Dermis microvascular lymphatic vessel endothelial cell (primary cell): Measurements from ENCODE around the gene SLC28A1. TPM values are rescaled to one million over a fixed set of nuclear protein-coding genes. Genes with fewer than 3 reads are reported as not detected.
"Not testable (repeated sequence)": the region's sequence is repeated elsewhere in the genome, so short reads cannot be mapped to it uniquely, and the experiment has no call there.

Experiments used
- DNase-seq, 2 donors: peaks; one replicate each; pipeline versions ENCODE4 v3.0.0 to v3.0.0-alpha.2; 2010; ENCODE audit warnings: low read depth in 2 of 2
- total RNA-seq: library from RNA; depleted of rRNA; stranded (reverse); fragments of >200 nt; gene quantifications from 2 replicates; pipeline ENCODE4 v1.2.1, GENCODE V29; 2014

Gene SLC28A1
- total RNA-seq, 1 donor from 2014 or later: not detected

DNA sequence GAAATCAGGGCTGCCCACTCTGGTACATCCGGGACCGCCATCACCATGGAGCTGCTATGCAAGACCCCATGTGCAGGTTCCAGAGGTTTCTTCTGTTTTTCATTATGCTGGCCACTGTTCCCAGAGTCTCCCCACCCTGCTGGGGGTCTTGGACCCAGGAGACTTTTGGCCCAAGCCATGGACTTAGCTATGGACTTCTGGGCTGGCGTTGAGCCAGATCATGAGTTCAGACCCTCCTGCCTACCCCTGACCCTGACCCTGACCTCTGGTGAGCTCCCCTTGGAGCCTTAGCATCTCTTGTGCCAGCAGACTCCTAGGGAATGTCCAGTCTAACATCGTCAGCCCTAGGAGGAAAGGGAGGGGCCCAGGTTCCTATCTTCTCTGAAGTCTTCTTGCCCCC lies 25.3 kb downstream of the SLC28A1 start:
- DNase-seq: no peak

DNA sequence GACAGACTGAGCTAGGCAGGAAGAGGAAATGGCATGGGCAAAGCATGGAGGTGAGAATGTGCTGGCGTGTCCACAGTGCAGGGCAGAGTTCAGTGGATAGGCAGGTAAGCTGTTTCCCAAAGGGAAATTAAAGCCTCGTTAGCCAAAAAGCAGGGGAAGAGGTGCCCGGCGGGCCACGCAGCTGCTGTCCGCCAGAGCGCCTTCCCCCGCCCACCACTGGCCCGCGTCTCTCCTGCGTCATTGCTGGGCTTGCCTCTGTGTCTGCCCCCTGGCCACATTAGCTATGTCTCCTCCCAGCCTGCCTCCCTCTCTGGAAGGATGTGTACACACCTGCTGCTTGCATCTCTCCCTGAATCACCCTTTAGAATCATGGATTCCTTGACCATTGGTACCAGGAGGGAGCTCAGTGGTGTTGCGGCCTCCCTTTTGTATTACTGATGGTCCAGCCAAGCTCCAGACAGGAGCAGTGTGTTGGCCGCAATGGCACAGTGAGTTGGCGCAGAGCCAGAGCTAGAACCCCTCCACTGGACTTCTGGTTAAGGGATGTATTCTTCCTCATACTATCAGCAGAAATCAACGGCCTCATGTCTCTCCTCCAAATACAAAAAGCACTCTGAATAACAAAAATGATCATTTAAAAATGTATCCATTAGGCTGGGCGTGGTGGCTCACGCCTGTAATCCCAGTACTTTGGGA lies 26.6 kb downstream of the SLC28A1 start:
- peak in 1 of 2 donors; percentile 24 for DNase-seq

DNA sequence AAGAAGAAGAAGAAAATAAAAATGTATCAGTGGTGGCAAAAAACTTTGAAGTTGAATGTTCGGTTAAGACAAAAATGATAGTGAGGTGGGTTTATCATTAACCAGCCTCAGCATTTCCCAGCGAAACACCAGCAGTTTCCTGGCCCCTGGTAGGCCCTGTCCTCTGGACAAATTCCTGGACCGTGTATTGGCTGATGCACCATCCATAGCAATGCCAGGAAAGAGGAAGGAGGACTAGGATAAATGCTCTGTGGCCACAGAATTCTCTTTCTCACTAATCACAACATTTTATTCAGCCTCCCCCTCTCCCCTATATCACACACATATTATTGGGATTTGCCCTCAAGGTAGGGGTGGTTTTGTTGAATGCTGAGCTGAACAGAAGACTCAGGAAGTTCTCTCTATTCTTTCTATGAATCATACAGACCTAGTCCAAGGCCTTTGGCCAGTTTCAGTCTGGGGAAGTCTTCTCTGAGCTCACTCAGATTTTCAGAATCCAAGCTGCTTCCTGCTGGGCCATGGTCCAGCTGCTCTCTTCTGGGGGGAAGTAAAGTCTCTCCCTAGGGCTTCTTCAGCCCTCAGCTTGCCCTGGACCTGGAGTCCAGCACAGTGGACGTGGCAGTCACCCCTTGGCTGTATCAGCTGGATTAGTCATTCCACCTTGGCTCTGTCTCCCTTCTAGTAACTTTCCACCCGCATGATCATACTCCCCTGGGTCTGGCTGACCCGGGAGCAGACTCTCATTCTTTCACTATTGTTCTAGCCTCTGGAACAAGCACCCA lies 27.6 kb downstream of the SLC28A1 start:
- peak; percentile 91 to 99 for DNase-seq

DNA sequence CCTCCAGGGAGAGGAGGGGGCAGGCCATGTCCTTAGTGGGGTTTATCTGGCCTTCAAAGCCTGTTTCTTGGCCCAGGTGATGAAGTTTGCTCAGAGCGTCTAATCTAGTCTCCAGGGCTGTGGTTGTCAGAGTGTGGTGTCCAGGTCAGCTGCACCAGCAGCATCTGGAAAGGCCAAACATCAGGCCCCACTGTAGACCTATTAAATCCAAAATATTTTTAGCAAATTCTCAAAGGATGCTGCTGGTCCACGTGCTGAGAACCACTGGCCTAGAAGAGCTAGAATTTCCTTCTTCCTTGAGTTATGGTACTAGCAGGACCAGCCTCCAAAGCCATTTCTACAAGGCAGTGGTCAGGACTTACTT lies 28.9 kb downstream of the SLC28A1 start:
- DNase-seq: no peak

DNA sequence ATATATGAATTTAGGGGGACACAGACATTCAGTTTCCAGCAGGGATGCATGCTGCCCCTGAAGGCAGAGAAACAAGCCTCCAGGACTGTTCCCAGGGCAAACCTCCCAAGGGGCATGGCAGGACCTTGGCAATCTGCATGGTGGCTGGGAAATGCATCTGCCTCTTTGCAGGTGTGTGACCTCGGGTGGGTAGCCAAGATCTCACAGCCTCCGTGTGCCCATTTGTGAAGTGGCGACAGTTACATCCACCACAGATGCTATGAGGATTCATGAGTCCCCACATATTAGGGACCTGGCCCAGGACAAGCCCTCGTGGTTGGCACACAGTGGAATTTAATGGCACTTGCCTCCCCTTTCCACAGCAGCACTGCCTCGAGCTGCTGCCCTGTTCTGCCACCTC lies 29.9 kb downstream of the SLC28A1 start:
- DNase-seq: peak in 1 of 2 donors; percentile 20

DNA sequence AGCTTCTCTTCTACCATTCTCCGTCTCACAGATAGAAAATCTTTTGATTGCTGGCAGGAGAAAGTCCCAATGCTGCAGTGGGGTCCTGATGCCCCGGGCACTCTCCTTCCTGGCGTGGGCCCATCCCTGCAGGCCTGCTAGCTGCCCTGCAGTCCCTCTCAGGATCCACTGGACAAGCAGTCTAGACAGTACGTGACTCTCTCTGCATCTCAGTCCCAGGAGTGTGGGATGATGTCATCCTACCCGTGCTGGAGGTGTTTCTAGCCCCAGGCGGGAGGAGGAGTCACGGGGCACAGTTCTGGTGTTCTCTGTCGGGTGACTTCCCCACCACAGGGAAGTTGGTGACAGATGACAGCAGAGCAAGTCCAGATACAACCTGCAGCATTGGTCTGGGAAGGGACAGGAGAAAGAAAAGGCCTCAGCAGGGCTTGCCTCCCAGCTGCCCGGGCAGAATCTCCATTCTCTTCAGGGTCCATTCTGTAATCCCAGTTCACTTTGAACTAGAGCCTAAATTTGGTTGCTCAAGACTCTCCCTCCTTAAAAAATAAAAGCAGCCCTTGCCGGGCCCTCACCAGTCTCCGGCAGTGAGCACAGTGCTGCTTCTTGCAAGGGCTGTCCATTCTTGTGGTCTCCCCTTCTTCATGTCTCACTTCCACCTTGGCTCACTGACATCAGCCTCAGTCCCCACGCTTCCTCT lies 30.6 kb downstream of the SLC28A1 start:
- peak in 1 of 2 donors; percentile 92 for DNase-seq

DNA sequence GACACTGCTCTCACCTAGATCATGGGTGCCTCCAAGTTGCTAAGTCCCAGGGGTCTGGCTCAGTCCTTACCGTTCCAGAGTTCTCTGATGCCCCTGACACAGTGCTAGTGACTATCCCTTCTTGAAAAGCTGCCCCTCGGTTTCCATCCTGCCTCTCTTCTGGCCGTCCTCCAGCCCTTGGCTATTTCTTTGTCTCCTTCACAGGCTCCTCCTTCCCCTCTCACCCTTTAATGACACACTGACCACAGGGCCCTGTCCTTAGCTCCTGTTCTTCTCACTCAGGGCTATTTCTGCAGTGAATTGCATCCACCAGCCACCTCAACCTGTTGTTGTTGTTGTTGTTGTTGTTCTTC lies 31.1 kb downstream of the SLC28A1 start:
- no peak for DNase-seq

DNA sequence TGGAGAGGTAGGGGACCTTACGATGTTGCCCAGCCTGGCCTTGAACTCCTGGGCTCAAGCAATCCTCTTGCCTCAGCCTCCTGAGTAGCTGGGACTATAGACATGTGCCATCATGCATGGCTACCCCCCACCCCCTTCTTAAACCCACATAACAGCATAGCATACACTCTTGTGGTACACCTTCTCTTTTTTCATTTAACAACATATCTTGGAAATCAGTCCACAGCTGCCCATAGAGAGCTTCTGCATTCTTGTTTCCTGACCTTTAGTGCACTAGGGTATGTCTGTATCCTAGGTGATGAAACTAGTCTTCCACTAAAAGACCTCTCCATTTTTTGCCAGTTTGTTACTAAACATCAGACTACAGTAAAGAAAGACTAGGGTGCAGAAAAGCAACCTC lies 33.0 kb downstream of the SLC28A1 start:
- no peak for DNase-seq

DNA sequence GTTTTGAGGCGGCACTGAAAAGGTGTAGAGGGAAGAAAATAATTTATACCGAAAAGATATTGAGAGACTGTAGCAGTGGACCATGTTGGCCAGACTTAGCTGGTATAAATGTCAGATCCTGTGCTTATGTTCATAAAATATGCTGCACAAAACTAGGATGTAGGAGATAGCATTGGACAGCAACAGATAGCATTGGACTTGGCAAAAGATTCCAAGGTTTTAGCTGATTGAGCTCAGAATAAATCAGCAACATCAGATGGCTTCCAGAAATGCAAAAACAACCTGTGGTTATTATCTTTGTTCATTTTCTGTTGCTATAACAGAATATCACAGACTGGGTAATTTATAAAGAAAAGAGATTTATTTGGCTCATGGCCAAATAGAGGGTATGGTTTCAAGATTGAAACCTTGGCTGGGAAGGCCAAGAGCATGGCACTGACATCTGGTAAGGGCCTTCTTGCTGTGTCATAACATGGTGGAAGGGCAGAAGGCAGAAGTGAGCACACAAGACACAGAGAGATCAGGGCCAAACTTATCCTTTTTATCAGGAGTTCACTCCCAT lies 34.7 kb downstream of the SLC28A1 start:
- DNase-seq: no peak

DNA sequence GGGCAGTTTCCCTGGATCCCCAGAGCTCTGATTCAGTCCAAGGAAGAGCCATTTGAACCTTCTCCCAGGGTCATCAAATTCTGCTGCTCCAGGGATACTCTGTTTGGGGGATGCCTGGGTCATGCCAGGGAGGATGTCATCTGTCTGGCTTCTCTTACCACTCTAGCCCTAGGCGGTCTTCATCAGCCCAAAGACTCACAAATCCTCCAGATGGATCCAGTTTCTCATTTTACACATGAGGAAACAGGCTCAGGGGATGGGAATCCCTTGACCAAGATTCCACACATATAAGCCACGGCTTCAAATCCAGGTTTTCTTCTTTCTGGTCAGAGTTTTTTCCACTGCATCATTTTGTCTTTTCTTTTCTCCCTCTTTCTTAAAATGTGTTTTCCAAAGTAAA lies 36.7 kb downstream of the SLC28A1 start:
- DNase-seq: no peak

DNA sequence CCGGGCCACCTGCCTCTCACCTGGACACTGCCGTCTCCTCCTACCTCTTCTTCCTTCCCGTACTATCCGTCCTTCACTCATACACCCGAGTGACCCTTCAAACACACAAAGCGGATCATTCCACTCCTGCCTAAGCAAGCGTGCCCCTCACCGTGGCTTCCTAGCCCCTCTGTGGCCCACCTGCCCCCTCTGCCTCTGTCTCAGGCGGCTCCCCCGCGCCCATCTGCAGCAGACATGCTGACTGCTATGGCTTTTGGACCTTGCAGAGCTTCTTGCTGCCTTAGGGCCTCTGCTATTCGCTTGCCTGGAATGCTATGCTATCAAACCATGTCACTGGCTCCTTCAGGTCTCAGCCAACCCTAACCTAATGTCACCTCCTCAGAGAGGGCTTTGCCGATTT lies 38.1 kb downstream of the SLC28A1 start:
- no peak for DNase-seq

DNA sequence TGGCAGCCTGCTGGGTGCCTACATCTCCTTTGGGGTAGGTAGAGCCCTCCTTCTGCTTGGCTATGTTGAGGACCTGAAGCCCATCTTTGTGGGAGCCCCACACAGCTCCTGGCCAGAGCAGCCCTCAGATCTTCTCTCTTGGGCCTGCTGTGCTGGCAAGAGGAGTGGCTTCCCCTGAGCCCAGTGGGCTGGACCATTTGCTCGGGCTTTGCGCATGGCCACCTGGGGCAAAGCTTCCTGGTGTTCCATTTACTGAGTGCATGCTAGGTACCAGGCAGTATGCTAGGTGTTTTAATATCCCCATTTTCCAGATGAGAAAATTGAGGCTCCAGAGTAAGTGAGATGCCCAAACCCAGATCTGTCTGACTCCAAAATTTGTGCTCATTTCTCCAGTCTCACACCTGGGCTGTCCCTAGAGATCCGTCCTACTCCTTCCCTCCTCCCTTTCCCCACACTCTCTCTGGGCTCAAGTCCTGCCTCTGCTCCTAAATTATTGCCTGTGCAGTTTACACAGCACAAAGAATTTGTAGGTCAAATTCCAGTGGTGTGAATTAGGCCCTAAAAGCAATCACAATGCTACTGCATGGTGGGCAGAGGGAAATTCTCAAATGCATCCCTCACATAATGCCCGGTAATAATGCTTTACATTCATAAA lies 39.7 kb downstream of the SLC28A1 start:
- no peak for DNase-seq

DNA sequence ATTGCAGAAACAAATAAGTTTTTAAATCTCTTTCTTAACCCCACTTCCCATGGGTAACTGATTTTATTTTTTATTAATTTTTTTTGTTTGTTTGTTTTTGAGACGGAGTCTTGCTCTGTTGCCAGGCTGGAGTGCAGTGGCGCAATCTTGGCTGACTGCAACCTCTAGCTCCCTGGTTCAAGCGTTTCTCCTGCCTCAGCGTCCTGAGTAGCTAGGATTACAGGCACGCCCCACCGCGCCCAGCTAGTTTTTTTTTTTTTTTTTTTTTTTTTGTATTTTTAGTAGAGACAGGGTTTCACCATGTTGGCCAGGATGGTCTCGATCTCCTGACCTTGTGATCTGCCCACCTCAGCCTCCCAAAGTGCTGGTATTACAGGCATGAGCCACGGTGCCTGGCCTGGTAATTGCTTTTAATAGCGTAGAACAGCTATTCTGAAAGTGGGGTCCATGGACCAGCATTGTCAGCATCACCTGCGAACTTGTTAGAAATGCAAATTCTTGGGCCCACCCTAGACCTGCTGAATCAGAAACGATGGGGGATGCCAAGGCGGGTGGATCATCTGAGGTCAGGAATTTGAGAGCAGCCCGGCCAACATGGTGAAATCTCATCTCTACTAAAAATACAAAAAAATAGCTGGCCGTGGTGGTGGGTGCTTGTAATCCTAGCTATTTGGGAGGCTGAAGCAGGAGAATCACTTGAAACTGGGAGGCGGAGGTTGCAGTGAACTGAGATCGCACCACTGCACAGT lies 40.5 kb downstream of the SLC28A1 start:
- not testable (repeated sequence) for DNase-seq

DNA sequence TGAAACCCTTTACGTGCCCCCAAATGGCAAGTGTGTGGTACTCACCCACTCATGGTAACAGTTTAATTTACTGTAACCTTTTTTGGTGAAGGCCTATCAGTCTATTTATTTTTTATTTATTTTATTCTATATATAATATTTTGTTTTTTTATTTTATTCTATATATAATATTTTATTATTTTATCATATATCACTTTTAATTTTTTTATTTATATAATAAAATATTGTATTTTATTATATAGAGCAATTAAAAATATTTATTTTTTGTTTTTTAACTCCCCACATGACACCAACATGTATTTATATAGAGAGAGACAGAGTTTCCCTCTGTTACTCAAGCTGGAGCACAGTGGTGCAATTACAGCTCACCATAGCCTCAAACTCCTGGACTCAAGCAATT lies 41.4 kb downstream of the SLC28A1 start:
- DNase-seq: no peak

DNA sequence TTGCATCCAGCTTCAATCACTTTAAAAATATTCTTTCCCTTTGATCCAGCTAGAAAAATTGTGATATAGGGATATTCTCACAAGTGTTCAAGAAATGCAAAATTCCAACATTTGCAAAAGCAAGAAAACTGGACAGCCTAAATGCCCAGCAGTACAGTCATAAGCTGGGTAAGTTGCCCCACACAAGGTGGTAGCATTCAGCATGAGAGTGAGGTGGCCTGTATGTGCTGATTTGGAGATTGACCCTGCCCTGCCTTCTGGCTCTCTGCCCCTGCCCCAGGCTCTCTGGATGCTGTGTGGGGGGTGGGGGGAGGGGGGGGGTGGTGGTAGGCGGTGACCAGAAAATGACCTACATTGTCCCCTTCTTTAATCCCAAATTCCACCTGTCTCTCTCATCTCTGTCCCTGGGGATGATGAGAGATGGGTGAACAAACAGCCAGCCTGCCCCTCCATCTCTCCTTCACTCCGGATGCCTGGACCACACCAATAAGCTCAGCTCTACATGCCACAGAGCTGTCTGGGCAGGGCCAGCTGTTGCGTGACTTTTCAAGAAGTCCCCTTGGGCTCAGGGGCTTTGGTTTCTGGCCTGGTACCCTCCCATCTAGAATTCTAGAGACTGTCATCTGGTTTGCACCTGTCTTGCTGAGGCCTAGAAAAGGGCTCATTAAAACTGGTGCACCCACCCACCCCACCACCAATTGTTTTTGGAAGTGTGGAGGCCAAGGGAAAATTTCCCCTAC lies 42.2 kb downstream of the SLC28A1 start:
- no peak for DNase-seq

DNA sequence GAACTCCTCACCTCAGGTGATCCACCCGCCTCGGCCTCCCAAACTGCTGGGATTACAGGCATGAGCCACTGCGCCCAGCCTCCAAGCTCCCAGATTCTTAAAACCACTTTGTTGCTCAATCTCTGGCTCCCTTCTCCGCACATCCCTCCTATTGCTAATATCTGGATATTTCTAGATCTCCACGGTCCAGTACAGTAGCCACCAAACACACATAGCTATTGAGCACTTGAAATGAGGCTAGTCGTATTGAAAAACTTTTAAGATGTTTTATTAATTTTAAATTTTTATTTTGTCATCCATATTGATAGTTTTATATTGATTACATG lies 44.3 kb downstream of the SLC28A1 start:
- DNase-seq: no peak

DNA sequence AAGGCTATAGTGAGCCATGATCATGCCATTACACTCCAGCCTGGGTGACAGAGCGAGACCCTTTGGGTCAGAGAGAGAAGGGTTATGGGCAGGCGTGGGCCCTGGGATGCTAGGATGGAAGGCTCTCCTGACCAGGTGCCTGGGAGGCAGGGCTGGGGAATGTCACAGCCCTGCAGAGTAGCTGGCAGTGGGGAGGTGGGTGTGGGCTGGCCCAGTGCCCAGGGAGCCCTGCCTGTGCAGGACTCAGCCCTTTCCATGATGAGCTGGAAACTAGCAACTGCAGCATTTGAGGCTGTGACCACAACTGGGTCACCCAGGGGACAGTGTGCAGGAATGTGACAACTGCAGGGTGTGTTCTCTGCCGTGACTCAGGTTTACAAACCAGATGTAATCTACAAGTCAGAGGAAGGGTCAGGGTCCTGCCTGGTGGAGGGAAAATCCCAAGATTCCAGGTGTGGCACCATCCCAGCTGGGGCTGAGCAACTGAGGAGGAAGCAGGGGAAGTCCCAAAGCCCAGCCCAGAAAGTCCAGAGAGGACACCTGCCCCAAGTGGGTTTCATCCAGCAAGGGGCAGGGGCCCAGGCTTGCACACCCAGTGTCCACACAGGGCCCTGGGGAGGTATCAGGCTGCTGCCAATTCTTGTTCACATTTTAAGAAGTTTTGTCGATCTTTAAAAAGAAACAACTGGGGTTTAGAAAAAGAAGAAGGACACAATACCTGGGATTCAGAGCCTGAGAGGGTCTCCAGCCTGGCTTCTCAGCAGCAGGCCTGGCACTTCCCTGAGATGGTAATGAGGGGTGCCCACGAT lies 45.5 kb downstream of the SLC28A1 start:
- DNase-seq: peak; percentile 40 to 60

DNA sequence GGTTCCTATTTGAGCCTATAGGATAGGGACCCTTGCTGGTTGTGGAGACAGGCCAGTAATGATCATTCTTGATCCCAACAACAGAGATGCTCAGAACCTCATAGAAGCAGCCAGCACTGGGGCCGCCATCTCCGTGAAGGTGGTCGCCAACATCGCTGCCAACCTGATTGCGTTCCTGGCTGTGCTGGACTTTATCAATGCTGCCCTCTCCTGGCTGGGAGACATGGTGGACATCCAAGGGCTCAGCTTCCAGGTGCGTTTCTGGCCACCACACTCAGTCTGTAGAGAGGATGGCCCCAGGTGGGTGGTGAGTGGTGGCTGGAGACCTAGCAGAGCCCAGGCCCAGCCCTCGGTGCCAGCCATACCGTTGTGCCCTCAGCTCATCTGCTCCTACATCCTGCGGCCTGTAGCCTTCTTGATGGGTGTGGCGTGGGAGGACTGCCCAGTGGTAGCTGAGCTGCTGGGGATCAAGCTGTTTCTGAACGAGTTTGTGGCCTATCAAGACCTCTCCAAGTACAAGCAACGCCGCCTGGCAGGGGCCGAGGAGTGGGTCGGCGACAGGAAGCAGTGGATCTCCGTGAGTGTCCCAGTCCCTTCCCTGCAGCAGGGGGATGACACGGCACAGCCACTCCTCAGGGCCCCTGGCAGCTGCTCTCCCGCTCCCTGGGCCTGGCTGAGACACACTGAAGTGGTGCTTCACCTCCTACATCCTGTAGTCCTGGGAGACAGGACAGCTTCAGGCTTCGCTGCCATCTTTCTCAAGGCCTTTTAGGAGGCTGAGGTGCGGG lies 50.7 kb downstream of the SLC28A1 start:
- DNase-seq: no peak

DNA sequence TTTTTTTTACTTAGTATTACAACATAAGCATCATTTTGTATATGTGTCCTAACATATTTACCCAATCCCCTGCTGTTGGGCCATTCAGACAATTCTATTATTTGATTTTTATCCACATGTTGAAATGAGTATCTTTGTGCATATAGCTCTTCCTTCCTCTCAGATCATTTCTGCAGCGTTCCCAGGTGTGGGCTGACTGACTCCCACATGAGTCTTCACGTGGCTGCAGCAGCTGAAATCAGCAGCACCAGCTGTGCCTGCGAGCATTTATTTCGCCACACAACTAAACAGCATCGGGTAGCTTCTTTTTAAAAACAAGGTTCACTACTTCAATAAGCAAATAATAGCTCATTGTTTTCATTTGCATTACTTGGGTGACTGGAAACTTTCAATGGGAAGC lies 52.7 kb downstream of the SLC28A1 start:
- no peak for DNase-seq
